OCI-LY3 (cell line): ENCODE measurements around the gene VPS13D.

Experiments
- H2AFZ ChIP-seq: fragments of 200-600, 300-600 bp; shearing (Covaris generic); 2 replicates; pipeline ENCODE4 v1.6.0; 2014; ENCODE audit warnings: antibody characterized with exemption, low read depth, low read length
- H3K27ac ChIP-seq: fragments of 200-600, 300-600 bp; sonication (generic); 2 replicates; pipeline ENCODE4 v1.5.1; 2014; ENCODE audit warnings: mild to moderate bottlenecking, low read length, moderate library complexity, mixed read lengths
- H3K27me3 ChIP-seq: fragments of 200-600, 300-600 bp; sonication (generic); 2 replicates; pipeline ENCODE4 v1.6.1; 2014; ENCODE audit warnings: low read depth, low read length, mixed read lengths
- H3K36me3 ChIP-seq: fragments of 200-600, 300-600 bp; sonication (generic); replicated peaks from 2 replicates; pipeline ENCODE3; 2014; ENCODE audit warnings: low read depth, low read length, mixed read lengths
- H3K4me1 ChIP-seq: fragments of 300-600, 200-600 bp; sonication (generic); 2 replicates; pipeline ENCODE4 v1.6.1; 2014; ENCODE audit warnings: low read length, mixed read lengths
- H3K4me2 ChIP-seq: fragments of 200-600, 300-600 bp; sonication (generic); 2 replicates; pipeline ENCODE4 v1.6.1; 2014; ENCODE audit warnings: low read length, mixed read lengths
- H3K4me3 ChIP-seq: fragments of 300-600, 200-600 bp; sonication (generic); 2 replicates; pipeline ENCODE4 v1.5.1; 2014; ENCODE audit warnings: antibody characterized with exemption, mild to moderate bottlenecking, low read length, moderate library complexity
- H3K79me2 ChIP-seq: fragments of 300-600, 200-600 bp; shearing (Covaris generic); 2 replicates; pipeline ENCODE4 v1.6.1; 2014; ENCODE audit warnings: mild to moderate bottlenecking, low read length, mixed read lengths
- H3K9ac ChIP-seq: fragments of 300-600, 200-600 bp; shearing (Covaris generic); 2 replicates; pipeline ENCODE4 v1.6.0; 2014; ENCODE audit warnings: mild to moderate bottlenecking, low read length, moderate library complexity
- H3K9me3 ChIP-seq: fragments of 200-600, 300-600 bp; shearing (Covaris generic); 2 replicates; pipeline ENCODE4 v1.6.1; 2014; ENCODE audit warnings: low read length, mixed read lengths; ENCODE audit not compliant: insufficient read depth
- H4K20me1 ChIP-seq: fragments of 200-600, 300-600 bp; sonication (generic); 2 replicates; pipeline ENCODE4 v1.6.1; 2016; ENCODE audit warnings: low read length, mixed read lengths; ENCODE audit not compliant: insufficient read depth
- CTCF ChIP-seq: fragments of 200-600, 300-600 bp; sonication (generic); IDR thresholded peaks from 2 replicates; pipeline ENCODE4 v1.5.1; 2014; ENCODE audit warnings: antibody characterized with exemption, low read length, low read depth
- EZH2phosphoT487 ChIP-seq: fragments of 200-600 bp; shearing (Covaris generic); IDR thresholded peaks from 2 replicates; pipeline ENCODE4 v1.6.1; 2018; ENCODE audit warnings: antibody characterized with exemption, mixed run types, low read depth

Gene VPS13D

GRCh38 chr1:12305377-12305776, 75.5 kb downstream of the VPS13D start:
- Histone ChIP-seq H3K27me3 (no peaks in the 10 kb centered on the region), H3K9ac (no peak overlapping the region), H3K27ac (no peak overlapping the region), H3K4me3 (no peak overlapping the region), H3K79me2 (no peaks in the 10 kb centered on the region), H3K36me3 (peaks cover 5% of the 10 kb centered on the region), H4K20me1 (no peaks in the 10 kb centered on the region), H3K4me1 (no peaks in the 10 kb centered on the region), H3K9me3 (no peaks in the 10 kb centered on the region), H2AFZ (no peak overlapping the region), H3K4me2 (no peak overlapping the region)
- TF ChIP-seq CTCF = no peak
- TF ChIP-seq EZH2phosphoT487 = no peak

- H3K27me3 ChIP-seq = no peaks in the 10 kb centered on the region
- peaks cover 11% of the 10 kb centered on the region for H3K36me3 ChIP-seq
- no peak overlapping the region for H2AFZ ChIP-seq
- H3K79me2 ChIP-seq = no peaks in the 10 kb centered on the region
- no peak overlapping the region for H3K27ac ChIP-seq
- no peak for TF ChIP-seq CTCF
- TF ChIP-seq EZH2phosphoT487 = no peak
- no peaks in the 10 kb centered on the region for H4K20me1 ChIP-seq
- no peak overlapping the region for H3K9ac ChIP-seq
- H3K4me2 ChIP-seq = no peak overlapping the region
- no peaks in the 10 kb centered on the region for H3K9me3 ChIP-seq
- H3K4me3 ChIP-seq = no peak overlapping the region
- no peaks in the 10 kb centered on the region for H3K4me1 ChIP-seq
Observed at GRCh38 chr1:12309783-12310742, 80.2 kb downstream of the VPS13D start.

- Histone ChIP-seq H4K20me1 (no peaks in the 10 kb centered on the region), H3K4me1 (no peaks in the 10 kb centered on the region), H3K36me3 (peaks cover 6% of the 10 kb centered on the region), H3K9ac (no peak overlapping the region), H3K9me3 (no peaks in the 10 kb centered on the region), H2AFZ (no peak overlapping the region), H3K4me3 (no peak overlapping the region), H3K4me2 (no peak overlapping the region), H3K27ac (no peak overlapping the region), H3K79me2 (no peaks in the 10 kb centered on the region), H3K27me3 (no peaks in the 10 kb centered on the region)
- TF ChIP-seq CTCF (peak; percentile 50), EZH2phosphoT487 (no peak)
Observed at GRCh38 chr1:12314333-12314903, 84.6 kb downstream of the VPS13D start.

DNA sequence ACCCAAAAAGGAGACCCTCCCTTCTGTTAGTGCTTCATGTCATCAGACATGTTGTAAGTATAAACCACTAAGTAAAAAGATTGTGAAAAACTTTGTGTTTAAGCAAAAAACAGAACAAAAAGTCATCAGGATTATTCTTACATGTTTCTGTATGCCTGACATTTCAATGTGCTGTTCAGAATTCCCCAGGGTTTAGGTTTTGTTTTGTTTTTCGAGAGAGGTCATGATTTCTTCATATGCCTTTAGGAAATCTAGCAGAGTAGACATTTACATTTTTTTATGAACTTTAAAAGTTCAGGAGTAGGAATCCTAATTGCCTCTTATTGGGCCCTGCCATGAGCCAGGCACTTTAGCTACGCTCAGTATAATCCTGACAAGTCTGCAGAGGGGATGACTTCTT, 85.3 kb downstream of the VPS13D start:
- no peaks in the 10 kb centered on the region for H3K9me3 ChIP-seq
- H3K79me2 ChIP-seq = no peaks in the 10 kb centered on the region
- no peaks in the 10 kb centered on the region for H3K27me3 ChIP-seq
- H3K36me3 ChIP-seq = peaks cover 6% of the 10 kb centered on the region
- H4K20me1 ChIP-seq = no peaks in the 10 kb centered on the region
- no peak overlapping the region for H3K4me3 ChIP-seq
- no peak overlapping the region for H2AFZ ChIP-seq
- H3K27ac ChIP-seq = no peak overlapping the region
- H3K4me2 ChIP-seq = no peak overlapping the region
- H3K9ac ChIP-seq = no peak overlapping the region
- H3K4me1 ChIP-seq = no peaks in the 10 kb centered on the region
- TF ChIP-seq EZH2phosphoT487 = no peak
- TF ChIP-seq CTCF = no peak
